HL-60 (cell line): ENCODE measurements around the gene IRF8.
A peak's percentile ranks its signal among the peaks of the same experiment; 100 is the strongest.

Experiments used
- DNase-seq, 2 experiments: peaks; one replicate each; pipeline ENCODE4 v3.0.0-alpha.2; 2010 to 2020; ENCODE audit warnings: low read depth in 1 of 2, low spot score in 1 of 2
- H3K27ac ChIP-seq: fragments of 250-450 bp; sonication (Bioruptor Pico); replicated peaks from 2 replicates; pipeline ENCODE4 v1.5.1; 2020; ENCODE audit warnings: mild to moderate bottlenecking, moderate library complexity
- H3K27me3 ChIP-seq: fragments of 250-450 bp; sonication (Bioruptor Pico); 2 replicates; pipeline ENCODE4 v1.5.1; 2021; ENCODE audit warnings: mild to moderate bottlenecking, moderate library complexity; ENCODE audit not compliant: insufficient read depth, poor library complexity, severe bottlenecking
- H3K4me3 ChIP-seq: replicated peaks from 2 replicates; pipeline ENCODE4 v1.5.1; 2011; ENCODE audit warnings: mild to moderate bottlenecking, control low read depth, low read length; ENCODE audit not compliant: insufficient read depth
- GABPA ChIP-seq: IDR thresholded peaks from 2 replicates; pipeline ENCODE4 v1.6.1; 2012; ENCODE audit warnings: low read depth
- POLR2AphosphoS5 ChIP-seq: IDR thresholded peaks from 2 replicates; pipeline ENCODE4 v1.6.1; 2012; ENCODE audit warnings: low read depth
- SPI1 ChIP-seq: IDR thresholded peaks from 2 replicates; pipeline ENCODE4 v1.6.1; 2012; ENCODE audit warnings: low read depth, mild to moderate bottlenecking, borderline replicate concordance
- TF ChIP-seq, protein P1 (sequence below): IDR thresholded peaks from 2 replicates; pipeline ENCODE4 v1.6.1; 2012; ENCODE audit warnings: low read depth; ENCODE audit not compliant: insufficient replicate concordance
- TF ChIP-seq, protein P2 (sequence below): IDR thresholded peaks from one replicate; pipeline ENCODE4 v1.5.1; 2011; ENCODE audit warnings: low read length, control low read depth, inconsistent platforms; ENCODE audit not compliant: insufficient read depth

IRF8 gene

DNA sequence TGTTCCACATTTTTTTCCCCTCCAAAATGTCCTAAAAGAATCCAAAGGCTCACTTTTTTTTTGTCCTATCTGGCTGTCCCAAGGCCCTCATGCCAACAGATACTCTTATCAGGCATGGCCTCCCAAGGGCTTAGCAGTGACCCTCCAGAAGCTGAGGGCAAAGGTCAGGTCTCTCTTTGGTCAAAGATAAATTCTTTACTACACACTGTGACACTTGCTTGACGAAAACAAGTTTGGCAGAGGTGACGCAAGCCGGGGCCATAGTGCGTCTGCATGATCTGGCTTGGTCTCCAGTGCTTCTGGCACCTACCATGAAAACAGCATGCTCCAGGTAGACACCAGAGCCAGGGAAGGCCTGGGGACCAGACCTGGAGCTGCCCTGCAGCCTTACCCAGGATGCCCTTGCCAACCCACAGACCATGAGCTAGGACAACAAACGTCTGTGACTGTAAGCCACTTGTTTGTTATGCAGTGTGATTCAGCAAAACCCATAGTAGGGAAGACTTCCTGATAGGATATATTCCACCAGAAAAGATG lies 48.5 kb upstream of the IRF8 start:
- TF ChIP-seq GABPA = no peak
- TF ChIP-seq, protein P1, sequence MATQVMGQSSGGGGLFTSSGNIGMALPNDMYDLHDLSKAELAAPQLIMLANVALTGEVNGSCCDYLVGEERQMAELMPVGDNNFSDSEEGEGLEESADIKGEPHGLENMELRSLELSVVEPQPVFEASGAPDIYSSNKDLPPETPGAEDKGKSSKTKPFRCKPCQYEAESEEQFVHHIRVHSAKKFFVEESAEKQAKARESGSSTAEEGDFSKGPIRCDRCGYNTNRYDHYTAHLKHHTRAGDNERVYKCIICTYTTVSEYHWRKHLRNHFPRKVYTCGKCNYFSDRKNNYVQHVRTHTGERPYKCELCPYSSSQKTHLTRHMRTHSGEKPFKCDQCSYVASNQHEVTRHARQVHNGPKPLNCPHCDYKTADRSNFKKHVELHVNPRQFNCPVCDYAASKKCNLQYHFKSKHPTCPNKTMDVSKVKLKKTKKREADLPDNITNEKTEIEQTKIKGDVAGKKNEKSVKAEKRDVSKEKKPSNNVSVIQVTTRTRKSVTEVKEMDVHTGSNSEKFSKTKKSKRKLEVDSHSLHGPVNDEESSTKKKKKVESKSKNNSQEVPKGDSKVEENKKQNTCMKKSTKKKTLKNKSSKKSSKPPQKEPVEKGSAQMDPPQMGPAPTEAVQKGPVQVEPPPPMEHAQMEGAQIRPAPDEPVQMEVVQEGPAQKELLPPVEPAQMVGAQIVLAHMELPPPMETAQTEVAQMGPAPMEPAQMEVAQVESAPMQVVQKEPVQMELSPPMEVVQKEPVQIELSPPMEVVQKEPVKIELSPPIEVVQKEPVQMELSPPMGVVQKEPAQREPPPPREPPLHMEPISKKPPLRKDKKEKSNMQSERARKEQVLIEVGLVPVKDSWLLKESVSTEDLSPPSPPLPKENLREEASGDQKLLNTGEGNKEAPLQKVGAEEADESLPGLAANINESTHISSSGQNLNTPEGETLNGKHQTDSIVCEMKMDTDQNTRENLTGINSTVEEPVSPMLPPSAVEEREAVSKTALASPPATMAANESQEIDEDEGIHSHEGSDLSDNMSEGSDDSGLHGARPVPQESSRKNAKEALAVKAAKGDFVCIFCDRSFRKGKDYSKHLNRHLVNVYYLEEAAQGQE = no peak
- TF ChIP-seq, protein P2, sequence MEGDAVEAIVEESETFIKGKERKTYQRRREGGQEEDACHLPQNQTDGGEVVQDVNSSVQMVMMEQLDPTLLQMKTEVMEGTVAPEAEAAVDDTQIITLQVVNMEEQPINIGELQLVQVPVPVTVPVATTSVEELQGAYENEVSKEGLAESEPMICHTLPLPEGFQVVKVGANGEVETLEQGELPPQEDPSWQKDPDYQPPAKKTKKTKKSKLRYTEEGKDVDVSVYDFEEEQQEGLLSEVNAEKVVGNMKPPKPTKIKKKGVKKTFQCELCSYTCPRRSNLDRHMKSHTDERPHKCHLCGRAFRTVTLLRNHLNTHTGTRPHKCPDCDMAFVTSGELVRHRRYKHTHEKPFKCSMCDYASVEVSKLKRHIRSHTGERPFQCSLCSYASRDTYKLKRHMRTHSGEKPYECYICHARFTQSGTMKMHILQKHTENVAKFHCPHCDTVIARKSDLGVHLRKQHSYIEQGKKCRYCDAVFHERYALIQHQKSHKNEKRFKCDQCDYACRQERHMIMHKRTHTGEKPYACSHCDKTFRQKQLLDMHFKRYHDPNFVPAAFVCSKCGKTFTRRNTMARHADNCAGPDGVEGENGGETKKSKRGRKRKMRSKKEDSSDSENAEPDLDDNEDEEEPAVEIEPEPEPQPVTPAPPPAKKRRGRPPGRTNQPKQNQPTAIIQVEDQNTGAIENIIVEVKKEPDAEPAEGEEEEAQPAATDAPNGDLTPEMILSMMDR = no peak
- TF ChIP-seq SPI1 = no peak
- TF ChIP-seq POLR2AphosphoS5 = no peak
- no peaks in the 10 kb centered on the region for H3K27me3 ChIP-seq
- DNase-seq = no peak
- no peak overlapping the region for H3K27ac ChIP-seq
- no peak overlapping the region for H3K4me3 ChIP-seq

DNA sequence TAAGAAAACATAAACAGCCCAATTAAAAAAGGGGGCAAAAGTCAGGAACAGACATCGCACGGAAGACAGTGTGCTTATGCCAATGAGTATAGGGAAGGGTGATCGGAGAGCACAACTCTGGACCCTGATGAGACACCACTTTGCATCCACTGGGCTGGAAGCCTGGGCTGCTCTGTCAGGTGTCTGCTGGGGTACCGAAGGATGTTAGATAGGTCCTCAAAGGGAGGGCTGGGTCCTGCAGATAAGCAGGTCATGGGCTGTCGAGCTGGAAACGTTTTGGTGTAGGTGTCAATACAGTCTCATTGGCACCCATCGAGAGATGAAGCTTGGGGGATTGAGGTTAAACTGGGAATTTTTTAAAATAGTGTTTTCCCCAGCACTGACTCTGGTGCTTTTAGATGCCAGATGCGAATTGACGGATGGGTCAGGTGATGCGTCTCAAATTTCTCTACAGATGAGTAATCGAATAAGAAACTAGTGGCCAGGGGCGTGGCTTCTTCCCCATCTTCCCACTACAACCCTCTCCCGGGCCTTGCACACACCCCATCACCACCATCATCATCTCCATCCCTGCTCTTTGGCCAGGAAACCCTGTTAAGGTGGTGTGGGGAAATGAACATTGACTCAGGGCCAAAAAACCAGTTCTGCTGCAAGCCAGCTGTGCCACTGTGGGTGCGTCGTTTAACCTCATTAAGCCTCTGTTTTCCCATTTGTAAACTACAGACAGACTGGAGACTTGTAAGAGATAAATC lies 47.8 kb upstream of the IRF8 start:
- TF ChIP-seq GABPA (no peak), POLR2AphosphoS5 (no peak), SPI1 (no peak)
- TF ChIP-seq, protein P1 = no peak
- no peaks in the 10 kb centered on the region for H3K27me3 ChIP-seq
- DNase-seq = no peak
- H3K27ac ChIP-seq = no peak overlapping the region
- H3K4me3 ChIP-seq = no peak overlapping the region

DNA sequence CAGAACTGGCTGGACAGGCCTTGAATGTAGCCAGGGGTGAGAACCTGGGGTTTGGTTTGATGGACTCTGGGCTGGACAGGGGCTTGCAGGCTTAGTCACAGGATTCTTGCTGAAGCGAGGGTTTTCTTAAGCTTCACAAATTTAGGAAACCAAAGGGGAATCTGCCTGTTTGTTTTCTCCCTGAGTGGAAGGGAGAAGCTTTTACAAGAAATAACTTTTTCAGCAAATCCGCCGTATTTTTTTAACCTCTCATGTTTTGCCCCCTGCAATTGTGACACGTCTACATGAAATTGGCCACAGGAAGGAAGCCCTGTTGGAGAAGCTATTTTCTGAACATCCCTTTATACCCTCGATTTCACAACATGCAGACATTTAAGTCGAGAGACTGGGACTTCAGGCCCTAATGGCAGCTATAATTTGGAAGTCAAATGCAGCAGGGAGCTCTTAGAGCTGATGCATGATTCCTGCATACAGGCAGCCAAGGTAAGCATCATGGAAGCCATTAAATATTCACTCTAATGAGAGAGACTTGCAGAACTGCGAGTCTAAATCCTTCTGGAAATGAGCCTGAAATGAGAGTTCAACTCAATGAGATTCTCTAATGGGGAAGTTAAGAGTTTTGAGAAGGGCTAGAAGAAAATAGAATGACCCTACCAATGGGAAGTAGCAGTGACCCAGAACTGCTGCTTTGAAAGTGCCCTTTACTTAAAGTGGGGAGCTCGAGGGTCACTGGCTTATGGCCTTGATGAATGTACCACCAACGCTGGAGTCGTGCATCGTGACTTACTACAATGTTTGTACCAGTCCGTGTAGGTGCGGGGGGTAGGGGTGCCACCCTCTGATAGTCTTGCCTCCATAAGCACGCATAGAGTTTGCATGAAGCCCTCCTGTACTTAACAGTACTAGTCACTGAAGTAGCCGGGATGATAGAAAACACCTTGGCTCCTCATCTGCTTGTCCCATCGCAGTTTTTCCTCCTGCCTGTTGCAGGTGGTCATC lies 45.1 kb upstream of the IRF8 start:
- TF ChIP-seq GABPA (no peak), POLR2AphosphoS5 (no peak), SPI1 (no peak)
- TF ChIP-seq, protein P2 = no peak
- TF ChIP-seq, protein P1 = no peak
- Histone ChIP-seq H3K27me3 (no peaks in the 10 kb centered on the region), H3K27ac (peak overlapping the region; percentile 52), H3K4me3 (no peak overlapping the region)
- DNase-seq = peak in 1 of 2 experiments; percentile 44
